Coronary artery (tissue), 2 donors: ENCODE measurements around the gene ARCN1.
"Not testable (repeated sequence)": the region's sequence is repeated elsewhere in the genome, so short reads cannot be mapped to it uniquely, and the experiment has no call there.

Source experiments
- DNase-seq: peaks from one replicate; pipeline ENCODE4 v3.0.0-alpha.2; 2017; ENCODE audit warnings: low spot score
- H3K27ac ChIP-seq, 2 donors: fragments of 200-600 bp; sonication (generic); one replicate each; pipeline ENCODE4 v1.5.1; 2016 to 2019
- H3K4me3 ChIP-seq: fragments of 200-600 bp; sonication (generic); 2 replicates; pipeline ENCODE4 v1.5.1; 2016; ENCODE audit warnings: mild to moderate bottlenecking, moderate library complexity
- TF ChIP-seq, protein P1 (sequence below): fragments of 200-600 bp; sonication (generic); IDR thresholded peaks from one replicate; pipeline ENCODE4 v1.5.1; 2019; ENCODE audit warnings: antibody characterized with exemption

The ARCN1 gene

DNA sequence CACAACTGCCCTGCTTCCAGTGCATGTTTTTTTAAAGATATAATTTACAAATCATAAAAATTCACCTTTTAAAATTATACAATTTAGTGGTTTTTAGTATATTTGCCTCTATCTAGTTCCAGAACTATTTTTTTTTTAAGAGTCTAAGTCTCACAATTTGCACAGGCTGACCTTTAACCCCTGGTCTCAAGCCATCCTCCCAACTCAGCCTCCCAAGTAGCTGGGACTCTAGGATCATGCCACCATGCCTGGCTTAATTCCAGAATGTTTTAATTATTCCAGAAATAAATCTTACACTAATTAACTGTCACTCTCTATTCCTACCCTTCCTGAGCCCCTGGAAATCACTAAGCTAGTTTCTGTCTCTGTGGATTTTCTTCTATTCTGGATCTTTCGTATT is 1.4 kb upstream of the ARCN1 start:
- TF ChIP-seq, protein P1, sequence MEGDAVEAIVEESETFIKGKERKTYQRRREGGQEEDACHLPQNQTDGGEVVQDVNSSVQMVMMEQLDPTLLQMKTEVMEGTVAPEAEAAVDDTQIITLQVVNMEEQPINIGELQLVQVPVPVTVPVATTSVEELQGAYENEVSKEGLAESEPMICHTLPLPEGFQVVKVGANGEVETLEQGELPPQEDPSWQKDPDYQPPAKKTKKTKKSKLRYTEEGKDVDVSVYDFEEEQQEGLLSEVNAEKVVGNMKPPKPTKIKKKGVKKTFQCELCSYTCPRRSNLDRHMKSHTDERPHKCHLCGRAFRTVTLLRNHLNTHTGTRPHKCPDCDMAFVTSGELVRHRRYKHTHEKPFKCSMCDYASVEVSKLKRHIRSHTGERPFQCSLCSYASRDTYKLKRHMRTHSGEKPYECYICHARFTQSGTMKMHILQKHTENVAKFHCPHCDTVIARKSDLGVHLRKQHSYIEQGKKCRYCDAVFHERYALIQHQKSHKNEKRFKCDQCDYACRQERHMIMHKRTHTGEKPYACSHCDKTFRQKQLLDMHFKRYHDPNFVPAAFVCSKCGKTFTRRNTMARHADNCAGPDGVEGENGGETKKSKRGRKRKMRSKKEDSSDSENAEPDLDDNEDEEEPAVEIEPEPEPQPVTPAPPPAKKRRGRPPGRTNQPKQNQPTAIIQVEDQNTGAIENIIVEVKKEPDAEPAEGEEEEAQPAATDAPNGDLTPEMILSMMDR = no peak

DNA sequence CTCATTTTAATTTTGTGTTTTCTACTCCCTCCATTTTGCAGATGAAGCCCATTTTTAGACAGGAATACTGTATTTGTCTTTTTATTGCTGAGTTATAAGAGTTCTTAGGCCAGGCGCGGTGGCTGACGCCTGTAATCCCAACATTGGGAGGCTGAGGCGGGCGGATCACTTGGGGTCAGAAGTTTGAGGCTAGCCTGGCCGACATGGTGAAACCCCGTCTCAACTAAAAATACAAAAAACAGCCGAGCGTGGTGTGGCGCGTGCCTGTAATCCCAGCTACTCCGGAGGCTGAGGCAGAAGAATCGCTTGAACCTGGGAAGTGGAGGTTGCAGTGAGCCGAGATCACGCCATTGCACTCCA is 528 bp upstream of the ARCN1 start:
- DNase-seq = not testable (repeated sequence)
- Histone ChIP-seq H3K27ac (peak overlapping the region; percentile 99), H3K4me3 (peak overlapping the region; percentile 94)

More for the DNA sequence above, 1.4 kb upstream of the ARCN1 start:
- Histone ChIP-seq H3K4me3 (no peak overlapping the region), H3K27ac (no peak overlapping the region)
- DNase-seq = no peak

GRCh38 chr11:118572981-118573550 is 857 bp downstream of the ARCN1 start:
- TF ChIP-seq, protein P1 = no peak
- Histone ChIP-seq H3K4me3 (peak overlapping the region; percentile 94), H3K27ac (peak overlapping the region; percentile 99)
- no peak for DNase-seq

- H3K27ac ChIP-seq = no peak overlapping the region
- TF ChIP-seq, protein P1 = no peak
- no peak for DNase-seq
- H3K4me3 ChIP-seq = peak overlapping the region; percentile 94
Observed at GRCh38 chr11:118574636-118575035, 2.4 kb downstream of the ARCN1 start.

GRCh38 chr11:118577995-118578394 is 5.8 kb downstream of the ARCN1 start:
- DNase-seq, H3K4me3 ChIP-seq, H3K27ac ChIP-seq: not testable (repeated sequence)

DNA sequence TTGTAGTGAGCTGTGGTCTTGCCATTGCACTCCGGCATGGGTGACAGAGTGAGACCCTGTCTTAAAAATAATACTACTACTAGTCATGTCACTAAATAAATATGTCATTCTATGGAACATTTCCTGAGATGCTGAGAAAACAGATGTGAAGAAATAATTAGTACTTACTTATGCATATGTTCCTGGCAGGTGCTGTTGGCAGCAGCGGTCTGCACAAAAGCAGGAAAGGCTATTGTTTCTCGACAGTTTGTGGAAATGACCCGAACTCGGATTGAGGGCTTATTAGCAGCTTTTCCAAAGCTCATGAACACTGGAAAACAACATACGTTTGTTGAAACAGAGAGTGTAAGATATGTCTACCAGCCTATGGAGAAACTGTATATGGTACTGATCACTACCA is 8.8 kb downstream of the ARCN1 start:
- Histone ChIP-seq H3K27ac (no peak overlapping the region), H3K4me3 (no peak overlapping the region)
- no peak for DNase-seq
- TF ChIP-seq, protein P1 = no peak

DNA sequence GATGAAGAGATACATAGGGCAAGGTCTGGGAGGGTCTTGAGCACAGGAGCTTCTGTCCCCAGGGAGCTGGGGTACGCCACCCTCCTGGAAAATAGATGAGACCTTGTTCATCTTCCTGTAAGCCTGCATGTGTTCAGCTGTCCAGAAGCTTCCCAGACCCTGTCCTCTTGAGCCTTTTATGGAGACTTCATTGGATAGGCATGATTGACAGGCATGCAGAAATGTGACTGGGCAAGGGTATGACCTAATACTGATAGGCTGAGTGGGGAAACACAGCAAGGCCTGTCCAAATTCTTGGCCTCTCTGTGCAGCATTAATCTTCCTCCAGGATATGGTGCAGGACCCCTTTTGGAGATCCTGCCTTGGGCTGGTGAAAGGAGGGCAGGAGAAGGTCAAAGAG is 15.7 kb downstream of the ARCN1 start:
- no peak overlapping the region for H3K4me3 ChIP-seq
- TF ChIP-seq, protein P1 = no peak
- H3K27ac ChIP-seq = no peak overlapping the region
- no peak for DNase-seq

DNA sequence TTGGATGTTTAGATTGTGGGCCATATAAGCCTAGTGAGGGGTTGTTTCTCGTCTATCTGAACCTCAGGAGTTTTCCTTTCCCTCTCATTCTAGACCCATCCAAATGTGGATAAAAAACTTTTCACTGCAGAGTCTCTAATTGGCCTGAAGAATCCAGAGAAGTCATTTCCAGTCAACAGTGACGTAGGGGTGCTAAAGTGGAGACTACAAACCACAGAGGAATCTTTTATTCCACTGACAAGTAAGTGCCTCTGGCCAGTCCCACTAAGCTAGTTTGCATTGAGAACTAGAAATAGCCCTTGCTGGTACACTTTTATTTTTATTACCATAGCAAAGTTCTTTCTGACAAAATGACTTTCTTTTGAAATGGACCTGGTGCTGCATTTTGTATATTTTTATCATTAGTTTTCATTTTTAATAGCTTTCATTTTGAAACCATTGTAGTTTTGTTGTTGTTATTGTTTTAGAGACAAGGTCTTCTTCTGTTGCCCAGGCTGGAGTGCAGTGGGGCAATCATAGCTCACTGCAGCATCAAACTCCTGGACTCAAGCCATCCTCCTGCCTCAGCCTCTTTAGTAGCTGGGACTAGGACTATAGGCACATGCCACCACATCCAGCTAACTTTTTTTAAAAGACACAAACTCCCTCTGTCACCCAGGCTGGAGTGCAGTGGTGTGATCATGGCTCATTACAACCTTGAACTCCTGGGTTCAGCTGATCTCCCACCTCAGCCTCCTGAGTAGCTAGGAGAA is 20.6 kb downstream of the ARCN1 start:
- DNase-seq = no peak
- H3K4me3 ChIP-seq = peak overlapping the region; percentile 14
- TF ChIP-seq, protein P1 = no peak
- peak overlapping the region; percentile 87 to 89 for H3K27ac ChIP-seq
